ENCODE data around the gene CAVIN4.

Gene CAVIN4, protein sequence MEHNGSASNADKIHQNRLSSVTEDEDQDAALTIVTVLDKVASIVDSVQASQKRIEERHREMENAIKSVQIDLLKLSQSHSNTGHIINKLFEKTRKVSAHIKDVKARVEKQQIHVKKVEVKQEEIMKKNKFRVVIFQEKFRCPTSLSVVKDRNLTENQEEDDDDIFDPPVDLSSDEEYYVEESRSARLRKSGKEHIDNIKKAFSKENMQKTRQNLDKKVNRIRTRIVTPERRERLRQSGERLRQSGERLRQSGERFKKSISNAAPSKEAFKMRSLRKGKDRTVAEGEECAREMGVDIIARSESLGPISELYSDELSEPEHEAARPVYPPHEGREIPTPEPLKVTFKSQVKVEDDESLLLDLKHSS
- total RNA-seq, result 0.20 to 1.2 reads per million in 2 donors

DNA sequence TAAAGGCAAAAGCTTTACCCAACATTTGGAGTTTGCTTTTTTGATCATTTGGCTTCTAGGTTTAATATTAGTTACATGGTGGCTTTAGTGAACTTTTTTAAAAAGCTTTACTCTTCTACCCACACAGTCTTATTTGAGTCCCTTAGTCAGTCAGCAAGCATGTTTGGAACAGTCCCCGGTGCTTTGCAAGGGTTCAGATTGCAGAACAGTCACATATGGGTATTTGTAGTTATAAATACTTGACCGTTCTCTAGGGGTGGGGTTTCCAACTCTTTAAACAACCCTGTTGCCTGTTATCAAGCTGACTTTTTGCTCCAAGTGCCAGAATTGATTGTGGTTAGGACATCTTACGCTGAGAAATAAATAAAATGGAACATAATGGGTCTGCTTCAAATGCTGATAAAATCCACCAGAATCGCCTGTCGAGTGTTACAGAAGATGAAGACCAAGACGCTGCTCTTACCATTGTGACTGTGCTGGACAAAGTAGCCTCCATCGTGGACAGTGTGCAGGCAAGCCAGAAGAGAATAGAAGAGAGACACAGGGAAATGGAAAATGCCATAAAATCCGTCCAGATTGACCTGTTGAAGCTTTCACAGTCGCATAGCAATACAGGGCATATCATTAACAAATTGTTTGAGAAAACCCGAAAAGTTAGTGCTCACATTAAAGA, at the start of gene CAVIN4:
Gene CAVIN4, plus strand, starts transcription at position 304 of the 673 bp plus-strand sequence. Its CDS starts 65 bp downstream, at position 369.
- no peak for DNase-seq

DNA sequence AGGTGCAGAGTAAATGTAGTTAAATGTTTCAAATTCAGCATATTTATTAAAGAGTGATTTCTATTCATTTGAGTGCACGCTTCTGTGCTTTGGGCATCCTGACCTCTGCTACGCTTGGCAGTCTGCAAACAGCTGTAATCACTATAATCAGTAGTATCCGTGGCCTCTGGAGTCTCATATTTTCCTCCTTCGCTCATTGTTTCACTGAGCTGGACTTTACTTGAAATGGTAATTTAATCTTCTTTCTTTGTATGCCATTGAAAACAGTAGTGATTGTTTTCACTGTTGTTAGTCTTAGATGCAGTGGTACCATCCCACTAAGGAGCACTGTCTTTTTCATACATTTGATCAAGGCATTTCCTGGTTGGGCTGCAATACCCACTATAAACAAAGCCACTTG, 43.5 kb upstream of the CAVIN4 start:
- DNase-seq, result no peak

DNA sequence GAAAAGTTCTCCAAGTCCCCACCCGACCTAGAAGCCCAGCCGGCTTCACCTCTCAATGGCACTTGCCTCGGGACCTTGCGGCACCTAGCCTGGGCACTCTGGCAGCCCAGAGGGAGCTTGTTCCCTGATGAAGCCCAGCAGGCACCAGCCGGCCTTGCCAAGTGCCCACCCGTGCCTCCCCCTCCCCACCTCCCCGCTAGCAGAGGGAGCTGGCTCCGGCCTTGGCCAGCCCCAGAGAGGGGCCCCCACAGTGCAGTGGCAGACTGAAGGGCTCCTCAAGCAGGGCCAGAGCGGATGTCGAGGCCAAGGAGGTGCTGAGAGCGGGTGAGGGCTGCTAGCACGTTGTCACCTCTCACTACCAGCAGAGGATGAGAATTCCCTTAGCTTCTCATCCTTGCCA, 37.6 kb upstream of the CAVIN4 start:
- DNase-seq, result no peak

DNA sequence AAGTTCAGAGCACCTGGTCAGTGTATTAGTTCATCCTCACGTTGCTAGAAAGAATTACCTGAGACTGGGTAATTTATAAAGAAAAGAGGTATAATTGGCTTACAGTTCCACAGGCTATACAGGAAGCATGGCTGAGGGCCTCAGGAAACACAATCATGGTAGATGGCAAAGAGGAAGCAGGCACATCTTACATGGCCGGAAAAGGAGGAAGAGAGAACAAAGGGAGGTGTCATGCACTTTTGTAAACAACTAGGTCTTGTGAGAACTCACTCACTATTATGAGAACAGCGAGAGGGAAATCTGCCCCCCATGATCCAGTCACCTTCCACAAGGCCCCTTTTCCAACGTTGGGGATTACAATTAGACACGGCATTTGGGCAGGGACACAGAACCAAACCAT, 28.8 kb upstream of the CAVIN4 start:
- DNase-seq, result no peak

DNA sequence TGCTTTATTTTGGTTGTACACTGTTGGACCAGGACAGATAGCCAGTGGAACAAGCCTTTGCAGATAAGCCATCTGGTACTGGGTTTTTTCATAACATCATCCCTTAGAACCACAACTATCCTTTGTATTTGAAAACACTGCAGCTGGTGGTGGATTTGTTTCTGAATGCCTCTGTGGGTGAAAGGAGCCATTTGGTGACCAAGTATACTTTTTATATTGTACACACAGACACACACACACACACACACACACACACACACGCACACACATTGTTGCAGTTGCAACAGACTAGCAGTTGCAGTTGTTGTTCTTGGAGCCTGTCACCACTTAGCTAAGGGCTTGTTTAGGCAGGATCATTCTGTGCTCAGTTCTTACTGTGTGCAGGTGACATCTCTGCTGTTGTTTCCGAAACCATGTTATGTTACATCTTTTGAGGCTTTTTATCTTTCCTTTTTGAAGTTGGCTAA, 22.9 kb upstream of the CAVIN4 start:
- DNase-seq, result peak in 1 of 5 experiments; percentile 21

DNA sequence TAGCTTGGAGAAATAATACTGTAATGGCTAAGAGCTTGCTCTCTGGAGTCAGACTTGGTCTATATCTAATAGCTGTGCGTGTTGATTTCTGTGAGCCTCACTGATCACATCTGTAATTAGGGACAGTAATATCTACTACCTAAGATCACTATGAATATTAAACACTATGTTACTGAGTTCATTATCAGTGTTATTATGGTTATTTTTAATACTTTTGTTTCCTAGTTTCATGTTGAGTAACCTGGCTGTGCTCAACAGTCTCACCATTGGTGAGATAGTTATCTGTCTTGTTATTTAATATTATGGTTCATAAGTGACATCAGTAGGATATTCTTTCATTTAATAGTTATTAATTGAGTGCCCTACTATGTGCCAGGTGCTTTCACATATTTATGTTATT, 22.4 kb upstream of the CAVIN4 start:
- no peak for DNase-seq

DNA sequence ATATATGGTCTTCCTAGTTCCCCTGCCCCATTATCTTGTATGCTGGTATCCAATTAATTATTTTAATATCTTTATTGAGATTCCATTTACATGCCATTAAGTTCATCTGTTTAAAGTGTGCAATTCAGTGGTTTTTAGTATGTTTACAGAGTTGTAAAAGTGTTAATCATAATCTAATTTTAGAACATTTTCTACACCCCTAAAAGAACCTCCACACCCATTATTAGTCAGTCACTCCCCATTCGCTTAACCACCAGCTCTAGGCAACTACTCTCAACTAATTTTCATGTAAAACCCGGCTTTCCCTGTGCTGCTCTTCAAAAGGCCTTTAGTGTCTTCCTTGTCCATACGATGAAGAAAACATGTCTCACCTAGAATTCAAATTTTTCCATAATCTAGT, 20.8 kb upstream of the CAVIN4 start:
- no peak for DNase-seq

DNA sequence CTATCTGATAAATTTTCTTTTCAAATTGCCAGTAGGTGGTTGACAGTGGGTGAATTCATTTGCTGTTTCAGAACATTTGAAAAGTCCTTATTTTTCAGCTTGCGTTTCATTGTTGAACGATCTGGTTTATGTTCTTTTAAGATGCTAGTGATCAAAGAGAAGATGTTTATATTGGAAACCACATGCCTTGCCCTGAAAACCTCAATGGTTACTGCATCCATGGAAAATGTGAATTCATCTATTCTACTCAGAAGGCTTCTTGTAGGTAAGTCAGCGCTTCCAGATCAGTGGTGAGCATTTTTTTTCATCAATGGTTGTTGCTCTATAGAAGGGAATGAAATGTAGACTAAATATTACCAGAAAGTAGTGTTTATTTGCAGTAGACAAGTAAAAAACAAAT, 16.6 kb upstream of the CAVIN4 start:
- no peak for DNase-seq

DNA sequence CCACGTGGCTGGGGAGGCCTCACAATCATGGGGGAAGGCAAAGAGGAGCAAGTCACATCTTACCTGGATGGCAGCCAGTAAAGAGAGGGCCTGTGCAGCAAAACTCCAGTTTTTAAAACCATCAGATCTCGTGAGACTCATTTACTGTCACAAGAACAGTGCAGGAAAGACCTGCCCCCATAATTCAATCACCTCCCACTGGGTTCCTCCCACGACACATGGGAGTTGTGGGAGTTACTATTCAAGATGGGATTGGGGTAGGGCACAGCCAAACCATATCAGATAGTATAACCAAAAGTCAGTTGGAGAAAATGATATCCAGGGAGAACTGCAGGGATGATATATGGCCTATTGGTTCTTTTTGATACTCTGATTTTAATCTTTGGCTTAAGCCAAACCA, 10.0 kb upstream of the CAVIN4 start:
- no peak for DNase-seq

DNA sequence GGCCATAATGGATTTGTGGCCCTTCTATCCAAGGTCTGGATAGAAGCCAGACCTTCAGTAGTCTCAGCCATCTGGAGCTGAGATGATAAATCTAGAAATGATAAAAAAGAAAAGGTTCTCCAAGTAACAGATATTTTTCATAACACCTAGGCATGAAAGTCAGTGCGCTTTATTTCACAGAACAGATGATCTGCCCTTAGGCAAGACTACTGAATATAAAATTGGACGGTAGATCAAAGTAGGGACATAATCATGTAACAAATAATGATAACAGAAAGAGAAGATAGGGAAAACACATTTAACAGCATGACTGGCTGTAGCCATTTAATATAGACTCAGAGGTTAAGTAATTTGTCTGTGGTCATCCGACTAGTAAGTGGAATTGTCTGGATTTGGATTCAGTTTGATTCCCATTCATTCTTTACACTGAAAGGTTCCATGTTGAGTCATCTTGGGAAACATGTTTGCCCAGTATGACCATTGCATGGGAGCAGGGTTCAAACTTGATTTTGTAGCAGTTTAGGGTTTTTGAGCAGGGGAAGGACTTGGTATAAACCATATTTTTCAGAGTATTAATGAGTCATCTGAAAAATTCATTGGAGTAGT, 4.1 kb upstream of the CAVIN4 start:
- no peak for DNase-seq

DNA sequence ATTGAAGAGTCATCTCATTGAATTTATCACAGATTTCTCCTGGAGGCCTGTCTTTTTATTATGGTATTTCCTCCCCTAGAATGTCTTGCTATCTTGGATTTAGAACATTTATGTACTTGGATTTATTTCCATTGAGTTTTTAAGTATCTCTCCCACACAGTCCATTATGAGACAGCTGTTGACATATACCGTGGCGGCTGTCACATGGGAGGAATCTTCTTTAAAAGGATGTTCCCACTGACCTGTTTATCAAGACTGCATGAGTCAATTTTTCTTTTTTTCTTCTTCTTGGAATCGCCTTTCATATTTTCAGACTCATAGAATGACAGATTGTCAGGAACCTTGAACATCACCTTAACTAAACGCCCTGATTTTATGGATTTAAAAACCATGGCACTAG, 2.9 kb upstream of the CAVIN4 start:
- no peak for DNase-seq

DNA sequence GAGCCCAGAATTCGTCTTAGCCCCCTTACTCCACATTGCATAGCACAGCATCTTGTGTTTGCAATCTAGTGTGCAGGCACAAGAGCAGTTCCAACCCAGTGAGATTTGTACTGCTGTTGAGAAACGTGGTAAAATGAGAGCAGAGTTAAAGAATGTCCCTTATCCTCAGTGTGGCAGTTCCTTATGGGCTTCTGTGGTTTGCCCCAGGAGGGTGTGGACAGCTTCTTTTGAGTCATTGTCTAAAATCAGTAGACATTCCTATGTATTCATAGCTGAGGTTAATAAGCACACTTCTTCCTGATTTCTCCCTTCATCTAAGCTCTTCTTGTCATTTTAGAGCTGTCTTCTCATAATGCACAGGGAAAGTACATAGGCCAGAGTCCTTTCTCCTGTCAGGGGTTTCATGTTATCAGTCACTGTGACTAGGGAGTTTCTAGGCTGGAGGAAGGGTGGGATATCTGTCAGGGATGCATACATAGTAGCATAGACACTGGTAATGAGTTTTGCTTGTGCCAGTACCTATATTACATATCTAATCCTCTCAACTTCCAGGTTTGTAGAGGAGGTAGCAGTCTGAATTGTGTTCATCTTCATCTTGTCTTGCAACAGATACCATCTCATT, 2.0 kb upstream of the CAVIN4 start:
- DNase-seq, result no peak

DNA sequence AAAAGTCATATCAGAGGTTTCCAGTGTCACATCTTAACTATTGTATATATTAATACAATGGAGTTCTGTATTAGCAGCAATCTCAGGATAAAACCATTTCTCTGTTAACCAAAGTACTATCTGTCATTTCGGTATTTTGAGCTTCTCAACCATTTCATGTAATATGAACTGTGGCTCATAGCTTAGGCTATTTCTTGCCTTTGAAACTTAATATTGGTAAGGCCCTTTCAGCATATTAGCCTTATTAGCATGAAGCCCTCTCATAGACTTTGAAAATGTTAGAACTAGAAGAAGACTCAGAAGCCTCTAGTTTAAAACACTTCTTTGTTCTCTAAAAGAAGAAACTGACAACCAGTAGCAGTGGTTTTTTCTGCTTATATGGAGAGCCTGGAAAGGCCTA, 731 bp downstream of the CAVIN4 start:
- no peak for DNase-seq

DNA sequence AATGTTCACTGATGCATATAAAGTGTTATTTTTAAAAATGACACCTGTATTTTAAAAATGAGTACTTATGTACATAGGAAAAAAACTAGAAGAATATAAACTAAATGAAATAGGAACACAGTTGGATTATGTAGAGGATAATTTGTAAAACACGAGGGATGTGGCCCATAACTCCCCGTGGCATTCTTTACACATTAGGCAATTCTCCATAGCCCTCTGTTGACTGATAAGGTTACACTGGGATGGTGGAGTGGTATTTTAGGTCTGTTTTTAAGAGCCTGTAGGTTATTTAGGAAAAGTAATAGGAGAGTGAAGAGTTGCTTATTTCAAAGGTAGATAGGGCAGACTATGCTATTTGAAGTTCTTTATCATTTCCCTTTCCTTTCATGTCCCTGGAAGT, 1.8 kb downstream of the CAVIN4 start:
- DNase-seq, result no peak

DNA sequence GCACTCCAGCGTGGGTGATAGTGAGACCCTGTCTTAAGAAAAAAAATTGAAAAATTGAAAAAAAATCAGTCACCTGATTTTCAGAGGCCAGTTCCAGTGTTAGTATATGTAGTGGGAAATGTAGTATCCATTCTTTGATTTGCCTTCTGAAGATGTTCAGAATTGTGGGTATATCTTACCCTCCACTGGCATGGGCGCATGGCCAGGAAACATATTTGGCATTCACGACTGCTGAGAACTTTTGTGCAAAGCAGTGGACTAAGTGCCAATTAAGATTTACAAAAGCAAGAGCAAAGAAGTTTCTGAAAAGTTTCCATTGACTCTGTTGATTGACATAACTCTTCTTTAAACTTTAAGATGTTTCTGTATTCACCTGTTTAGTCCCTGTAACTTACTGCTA, 2.4 kb downstream of the CAVIN4 start:
- DNase-seq, result no peak

DNA sequence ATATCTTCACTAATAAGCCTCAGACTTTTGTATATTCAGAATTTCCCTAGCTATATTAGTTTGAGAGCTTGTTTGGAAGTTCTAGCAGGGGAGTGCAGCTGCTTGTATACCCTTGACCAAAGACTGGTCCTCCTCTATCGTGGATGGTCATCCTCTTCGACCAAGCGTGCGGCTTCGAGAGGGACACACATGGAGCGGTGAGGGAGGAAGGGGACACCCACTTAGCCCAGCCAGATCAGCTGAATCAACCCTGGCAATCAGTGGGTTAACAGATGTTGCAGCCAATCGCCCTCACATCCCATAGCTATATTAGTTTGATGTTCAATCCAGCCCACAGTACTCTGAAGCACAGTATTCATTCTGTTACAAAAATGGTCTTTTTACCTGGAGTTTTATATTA, 3.2 kb downstream of the CAVIN4 start:
- DNase-seq, result no peak

DNA sequence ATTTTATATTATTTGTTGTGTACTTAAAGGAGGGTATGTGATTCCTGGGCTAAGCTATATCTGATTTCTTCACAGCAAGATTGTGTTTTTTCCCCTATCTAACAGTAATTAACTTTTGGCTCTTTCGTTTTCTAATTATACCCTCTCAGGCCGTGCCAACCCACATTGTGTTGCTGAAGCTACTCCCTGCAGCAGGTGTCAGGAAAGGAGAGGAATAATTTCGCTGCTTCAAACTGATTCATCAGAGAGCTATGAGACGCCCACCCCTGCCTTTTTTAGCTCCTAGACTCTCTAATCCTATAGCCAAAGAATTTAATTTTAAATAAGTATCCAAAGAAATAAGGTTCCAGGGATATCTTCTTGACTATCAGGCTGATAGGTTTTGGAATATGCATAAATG, 3.8 kb downstream of the CAVIN4 start:
- no peak for DNase-seq

DNA sequence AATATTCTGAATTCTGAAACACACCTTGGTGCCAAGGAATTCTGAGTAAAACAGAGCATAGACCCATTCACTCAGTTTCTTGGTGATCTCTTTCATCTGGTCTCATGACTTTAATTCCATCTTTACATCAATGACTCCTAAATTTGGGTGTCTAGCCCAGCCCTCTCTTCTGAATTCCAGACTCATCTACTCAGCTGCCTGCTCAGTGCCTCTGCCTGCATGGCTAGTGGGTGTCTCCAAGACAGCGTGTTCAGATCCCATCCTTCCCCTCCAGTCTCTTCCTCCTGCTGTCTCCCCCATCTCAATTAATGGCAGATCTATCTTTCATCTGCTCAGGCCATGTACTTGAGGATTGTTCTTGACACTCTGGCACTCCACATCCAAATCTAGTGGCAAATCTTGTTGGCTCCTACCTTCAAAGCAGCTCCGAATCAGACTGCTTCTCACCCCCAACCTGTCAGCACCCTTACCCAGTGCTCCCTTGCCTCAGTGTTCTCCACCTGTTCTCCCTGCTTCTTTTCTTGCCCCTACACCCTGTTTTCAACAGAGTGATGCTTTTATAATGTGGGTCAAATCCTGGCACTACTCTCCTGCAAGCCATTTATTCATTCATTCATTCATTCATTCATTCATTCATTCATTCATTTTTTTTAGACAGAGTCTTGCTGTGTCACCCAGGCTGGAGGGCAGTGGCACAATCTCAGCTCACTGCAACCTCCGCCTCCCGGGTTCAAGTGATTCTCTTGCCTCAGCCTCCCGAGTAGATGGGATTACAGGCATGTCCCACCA, 5.3 kb downstream of the CAVIN4 start:
- DNase-seq, result no peak

DNA sequence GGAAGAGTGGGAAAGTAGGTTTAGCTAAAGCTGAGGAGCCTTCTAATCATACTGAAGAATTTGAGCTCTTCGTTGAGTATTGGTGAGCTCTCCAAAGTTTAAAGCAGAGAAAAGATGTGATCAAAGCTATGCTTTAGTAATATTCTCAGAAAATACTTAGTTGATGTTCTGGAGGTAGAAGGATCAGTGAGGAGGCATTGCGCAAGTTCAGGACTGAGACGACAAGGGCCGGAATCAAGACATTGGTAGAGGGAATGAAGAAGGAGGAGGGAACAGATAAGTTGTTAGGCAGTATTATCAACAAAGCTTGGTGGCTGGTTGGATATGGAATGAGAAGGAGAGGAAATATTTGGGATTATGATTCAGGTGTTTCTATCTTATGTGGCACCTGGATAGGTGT, 7.1 kb downstream of the CAVIN4 start:
- no peak for DNase-seq

DNA sequence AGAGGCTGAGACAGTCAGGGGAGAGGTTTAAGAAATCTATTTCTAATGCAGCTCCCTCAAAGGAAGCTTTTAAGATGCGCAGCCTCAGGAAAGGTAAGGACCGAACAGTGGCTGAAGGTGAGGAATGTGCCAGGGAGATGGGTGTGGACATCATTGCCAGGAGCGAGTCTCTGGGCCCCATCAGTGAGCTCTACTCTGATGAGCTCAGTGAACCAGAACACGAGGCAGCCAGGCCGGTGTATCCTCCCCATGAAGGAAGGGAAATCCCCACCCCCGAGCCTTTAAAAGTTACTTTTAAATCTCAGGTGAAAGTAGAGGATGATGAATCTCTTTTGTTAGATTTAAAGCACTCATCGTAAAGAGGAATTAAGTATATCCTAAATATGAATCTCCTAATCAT, 8.2 kb downstream of the CAVIN4 start:
- DNase-seq, result no peak

DNA sequence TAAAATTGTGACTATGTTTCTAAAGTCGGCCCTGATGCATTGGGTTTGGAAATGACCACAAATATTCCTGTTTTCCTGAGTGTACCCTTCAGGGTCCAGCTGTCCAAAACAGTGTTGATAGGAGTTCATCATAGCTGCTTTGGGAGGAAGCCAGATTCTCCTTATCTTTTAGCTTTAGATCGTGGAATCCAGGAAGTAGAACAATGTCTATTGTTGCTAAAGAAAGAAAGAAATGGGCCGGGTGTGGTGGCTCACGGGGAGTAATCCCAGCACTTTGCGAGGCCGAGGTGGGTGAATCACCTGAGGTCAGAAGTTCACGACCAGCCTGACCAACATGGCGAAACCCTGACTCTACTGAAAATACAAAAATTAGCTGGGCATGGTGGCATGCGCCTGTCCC, 9.5 kb downstream of the CAVIN4 start:
- DNase-seq, result no peak

DNA sequence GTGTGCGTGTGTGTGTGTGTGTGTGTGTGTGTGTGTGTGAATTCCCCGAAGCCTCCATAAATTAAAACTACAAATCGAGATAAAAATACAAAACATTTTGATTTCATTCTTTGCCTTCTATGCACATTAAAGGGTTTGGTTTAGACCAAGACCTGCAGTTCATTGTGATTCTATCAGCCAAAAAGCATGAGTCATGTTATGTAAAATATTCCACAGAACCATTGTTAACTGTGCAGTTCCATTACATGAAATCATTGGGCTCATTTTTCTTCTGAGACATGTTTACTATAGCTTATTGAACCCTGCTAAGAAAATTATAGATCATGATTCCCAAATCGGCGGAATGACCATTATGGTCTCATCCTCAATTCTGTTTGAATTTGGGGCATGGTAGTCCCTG, 11.7 kb downstream of the CAVIN4 start:
- no peak for DNase-seq

DNA sequence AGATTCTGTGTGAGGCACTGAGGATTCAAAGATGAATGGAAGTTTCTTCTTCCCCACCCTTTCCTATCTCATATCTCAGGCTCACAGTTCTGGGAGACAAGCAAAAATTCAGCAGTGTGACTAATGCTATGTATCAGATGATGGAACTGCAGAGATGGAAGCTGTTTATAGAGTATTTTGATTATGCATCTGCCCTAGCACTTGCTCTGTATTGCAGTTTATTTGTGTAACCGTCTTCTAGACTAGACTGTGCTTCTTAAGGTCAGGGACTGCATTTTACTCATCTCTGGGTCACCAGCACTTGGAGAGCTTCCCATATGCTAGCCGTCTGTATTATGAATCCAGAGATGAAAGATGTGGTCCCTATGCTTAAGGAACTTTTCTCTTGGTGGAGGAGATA, 12.6 kb downstream of the CAVIN4 start:
- no peak for DNase-seq
